VCaP (cell line): ENCODE measurements around the gene TEX13B.
A peak's percentile ranks its signal among the peaks of the same experiment; 100 is the strongest.
"Not testable (repeated sequence)": the region's sequence is repeated elsewhere in the genome, so short reads cannot be mapped to it uniquely, and the experiment has no call there.

Experiments used
- H3K27ac ChIP-seq: fragments of 450-650 bp; 2 replicates; pipeline ENCODE4 v1.5.1; 2017
- CTCF ChIP-seq: fragments of 450-650 bp; conservative IDR thresholded peaks from 2 replicates; pipeline ENCODE4 v1.5.1; 2017; ENCODE audit warnings: mild to moderate bottlenecking, moderate library complexity

The TEX13B gene

GRCh38 chrX:107978707-107979307 lies 3.4 kb downstream of the TEX13B start:
- no peak overlapping the region for H3K27ac ChIP-seq
- TF ChIP-seq CTCF, result peak; percentile 66

GRCh38 chrX:107978071-107978470 lies 4.1 kb downstream of the TEX13B start:
- TF ChIP-seq CTCF, result no peak
- no peak overlapping the region for H3K27ac ChIP-seq

- no peak for TF ChIP-seq CTCF
- H3K27ac ChIP-seq, result no peak overlapping the region
Observed at GRCh38 chrX:107971636-107972035, 10.5 kb downstream of the TEX13B start.

- no peak for TF ChIP-seq CTCF
- H3K27ac ChIP-seq, result no peak overlapping the region
Observed at GRCh38 chrX:107970073-107970472, 12.1 kb downstream of the TEX13B start.

GRCh38 chrX:107968623-107969022 lies 13.5 kb downstream of the TEX13B start:
- TF ChIP-seq CTCF, result no peak
- H3K27ac ChIP-seq, result no peak overlapping the region

- not testable (repeated sequence) for H3K27ac ChIP-seq
Observed at GRCh38 chrX:107955337-107955736, 26.8 kb downstream of the TEX13B start.

- TF ChIP-seq CTCF, result no peak
- no peak overlapping the region for H3K27ac ChIP-seq
Observed at GRCh38 chrX:107940095-107940494, 42.1 kb downstream of the TEX13B start.

- no peak for TF ChIP-seq CTCF
- no peak overlapping the region for H3K27ac ChIP-seq
Observed at GRCh38 chrX:107936434-107936730, 45.8 kb downstream of the TEX13B start.
